Measurements from ENCODE around the gene SLAMF7. TPM values are rescaled to one million over a fixed set of nuclear protein-coding genes. Genes with fewer than 3 reads are reported as not detected.
"Not testable (repeated sequence)": the region's sequence is repeated elsewhere in the genome, so short reads cannot be mapped to it uniquely, and the experiment has no call there.

Gene SLAMF7
- 1.8 and 2.5 TPM in 2 replicates for total RNA-seq (2014; rRNA removed; shearing (Covaris generic))

- peak; percentile 20 for DNase-seq (ENCODE audit: low spot score)
Observed at GRCh38 chr1:160739098-160739511, at the start of gene SLAMF7. SLAMF7 (plus strand) TSS chr1:160739247; CDS start chr1:160739302, 55 bp downstream.

GRCh38 chr1:160692390-160692789, 46.7 kb upstream of the SLAMF7 start:
- not testable (repeated sequence) for DNase-seq (ENCODE audit: low spot score)

GRCh38 chr1:160702100-160702499, 36.9 kb upstream of the SLAMF7 start:
- DNase-seq (ENCODE audit: low spot score) = no peak

- DNase-seq (ENCODE audit: low spot score) = no peak
Observed at GRCh38 chr1:160704250-160704649, 34.8 kb upstream of the SLAMF7 start.

GRCh38 chr1:160705212-160705621, 33.8 kb upstream of the SLAMF7 start:
- not testable (repeated sequence) for DNase-seq (ENCODE audit: low spot score)

GRCh38 chr1:160705742-160706141, 33.3 kb upstream of the SLAMF7 start:
- DNase-seq (ENCODE audit: low spot score) = no peak

- DNase-seq (ENCODE audit: low spot score) = no peak
Observed at GRCh38 chr1:160706526-160707235, 32.4 kb upstream of the SLAMF7 start.

GRCh38 chr1:160707236-160708064, 31.6 kb upstream of the SLAMF7 start:
- no peak for DNase-seq (ENCODE audit: low spot score)

- DNase-seq (ENCODE audit: low spot score) = no peak
Observed at GRCh38 chr1:160708118-160708517, 30.9 kb upstream of the SLAMF7 start.

GRCh38 chr1:160708801-160709200, 30.2 kb upstream of the SLAMF7 start:
- DNase-seq (ENCODE audit: low spot score) = no peak

GRCh38 chr1:160709715-160710114, 29.3 kb upstream of the SLAMF7 start:
- DNase-seq (ENCODE audit: low spot score) = no peak

GRCh38 chr1:160710517-160711252, 28.4 kb upstream of the SLAMF7 start:
- no peak for DNase-seq (ENCODE audit: low spot score)

GRCh38 chr1:160711276-160711601, 27.8 kb upstream of the SLAMF7 start:
- DNase-seq (ENCODE audit: low spot score) = no peak

- DNase-seq (ENCODE audit: low spot score) = no peak
Observed at GRCh38 chr1:160711602-160712311, 27.3 kb upstream of the SLAMF7 start, which contains the start of gene CD48. CD48 (minus strand) TSS chr1:160711822; CDS start chr1:160711763, 59 bp downstream.

- DNase-seq (ENCODE audit: low spot score) = not testable (repeated sequence)
Observed at GRCh38 chr1:160712525-160713080, 26.4 kb upstream of the SLAMF7 start.

- DNase-seq (ENCODE audit: low spot score) = no peak
Observed at GRCh38 chr1:160713161-160713560, 25.9 kb upstream of the SLAMF7 start.

- DNase-seq (ENCODE audit: low spot score) = not testable (repeated sequence)
Observed at GRCh38 chr1:160714034-160714648, 24.9 kb upstream of the SLAMF7 start.

- no peak for DNase-seq (ENCODE audit: low spot score)
Observed at GRCh38 chr1:160716013-160716412, 23.0 kb upstream of the SLAMF7 start.

- no peak for DNase-seq (ENCODE audit: low spot score)
Observed at GRCh38 chr1:160717306-160717705, 21.7 kb upstream of the SLAMF7 start.

- DNase-seq (ENCODE audit: low spot score) = no peak
Observed at GRCh38 chr1:160718210-160718609, 20.8 kb upstream of the SLAMF7 start.

Measured in H4 (cell line).